GM18861 (cell line): Measurements from ENCODE around the gene BMP6.

Experiments used
- ATAC-seq: cut with Tn5 transposase; IDR thresholded peaks from one replicate; pipeline ENCODE4 v1.9.1; 2021; ENCODE audit not compliant: unreplicated experiment

The BMP6 gene

DNA sequence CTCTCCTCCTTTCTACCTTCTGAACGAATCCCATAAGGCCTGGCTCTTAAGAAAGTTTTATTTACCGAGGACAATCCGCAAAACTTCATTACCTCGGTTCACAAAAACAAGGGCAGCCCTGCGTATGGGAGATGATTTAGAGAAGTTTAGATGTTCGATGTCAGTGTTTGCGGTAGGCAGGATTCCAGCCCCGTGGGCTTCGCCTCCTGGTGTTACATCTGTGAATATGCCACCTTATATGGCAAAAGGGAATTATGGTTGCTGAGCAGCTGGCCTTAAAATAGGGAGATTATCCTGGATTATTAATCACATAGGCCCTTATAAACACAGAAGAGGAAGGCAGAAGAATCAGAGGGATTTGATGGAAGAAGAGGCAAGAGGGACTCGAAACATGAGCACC lies 21.1 kb downstream of the BMP6 start:
- no peak for ATAC-seq

DNA sequence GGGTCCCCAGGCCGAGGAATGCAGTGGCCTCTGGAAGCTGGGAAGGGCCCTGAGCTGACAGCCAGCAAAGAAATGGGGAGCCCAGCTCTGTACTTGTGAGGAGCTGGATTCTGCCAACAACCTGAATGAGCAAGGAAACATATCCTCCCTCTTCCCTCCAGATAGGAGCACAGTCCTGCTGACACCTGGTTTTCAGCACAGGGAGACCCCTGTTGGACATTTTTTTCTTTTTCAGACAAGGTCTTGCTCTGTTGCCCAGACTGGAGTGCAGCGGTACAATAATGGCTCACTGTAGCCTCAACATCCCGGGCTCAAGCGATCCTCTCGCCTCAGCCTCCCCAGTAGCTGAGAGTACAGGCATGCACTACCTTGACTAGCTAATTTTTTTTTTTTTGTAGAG lies 21.5 kb downstream of the BMP6 start:
- no peak for ATAC-seq

DNA sequence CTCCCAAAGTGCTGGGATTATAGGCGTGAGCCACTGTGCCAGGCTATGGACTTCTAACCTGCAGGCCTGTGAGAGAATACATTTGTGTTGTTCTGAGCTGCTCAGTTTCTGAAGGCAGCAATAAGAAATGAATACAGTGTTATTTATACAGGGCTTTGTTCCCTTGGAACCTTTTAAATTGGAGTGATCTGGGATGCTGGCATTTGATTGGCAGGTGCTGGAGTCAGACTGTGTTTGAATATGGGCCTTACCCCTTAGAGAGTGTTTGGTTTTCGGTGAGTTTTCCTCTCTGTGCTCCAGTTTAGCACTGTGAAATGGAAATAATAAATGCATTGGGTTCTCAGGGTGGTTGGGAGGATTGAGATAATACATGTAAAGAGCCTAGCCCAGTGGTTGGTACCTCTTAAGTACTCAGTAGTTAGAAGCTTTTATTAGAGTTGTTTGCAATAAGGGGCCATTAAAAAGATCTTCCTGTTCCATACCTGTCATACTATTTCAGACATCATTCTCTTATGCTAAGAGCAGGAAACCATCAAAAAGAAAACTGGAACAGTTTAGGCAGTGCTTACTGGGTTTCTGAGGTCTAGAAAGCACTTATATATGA lies 22.1 kb downstream of the BMP6 start:
- no peak for ATAC-seq

DNA sequence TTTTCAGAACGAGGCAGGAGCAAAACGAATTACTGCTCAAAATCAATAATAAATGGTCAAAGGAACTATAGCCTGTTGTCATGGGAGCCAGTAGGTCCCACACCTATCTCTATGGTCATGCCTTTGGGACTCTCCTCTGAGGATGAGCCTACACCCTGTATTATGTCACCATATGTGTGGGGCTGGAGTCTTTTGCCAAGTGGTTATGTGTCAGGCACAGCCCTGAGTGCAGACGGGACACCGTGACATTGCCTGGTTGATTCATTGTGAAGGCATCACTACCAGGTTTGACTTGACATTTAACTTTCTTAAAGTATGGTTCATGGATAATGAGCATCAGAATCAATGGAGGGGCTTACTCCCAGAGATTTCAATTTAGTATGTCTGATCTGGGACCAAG lies 23.6 kb downstream of the BMP6 start:
- no peak for ATAC-seq

DNA sequence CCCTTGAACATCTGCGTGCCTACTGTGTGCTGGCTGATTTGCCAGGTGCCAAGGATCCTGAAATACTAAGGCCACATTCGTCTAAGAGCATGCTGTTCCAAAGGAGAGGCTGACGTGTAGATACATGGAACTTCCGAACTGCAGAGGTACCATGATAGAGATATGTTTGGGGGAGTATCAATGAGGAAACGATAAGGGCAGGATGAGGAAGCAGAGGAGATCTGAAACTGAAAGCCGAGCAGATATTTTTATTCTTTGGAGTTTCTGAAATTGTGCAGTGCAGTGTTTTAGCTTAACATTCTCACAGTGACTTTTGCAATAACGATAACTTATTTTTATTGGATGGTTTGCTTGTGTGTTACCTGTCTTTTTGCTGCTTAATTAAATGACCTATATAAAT lies 24.3 kb downstream of the BMP6 start:
- ATAC-seq = no peak

DNA sequence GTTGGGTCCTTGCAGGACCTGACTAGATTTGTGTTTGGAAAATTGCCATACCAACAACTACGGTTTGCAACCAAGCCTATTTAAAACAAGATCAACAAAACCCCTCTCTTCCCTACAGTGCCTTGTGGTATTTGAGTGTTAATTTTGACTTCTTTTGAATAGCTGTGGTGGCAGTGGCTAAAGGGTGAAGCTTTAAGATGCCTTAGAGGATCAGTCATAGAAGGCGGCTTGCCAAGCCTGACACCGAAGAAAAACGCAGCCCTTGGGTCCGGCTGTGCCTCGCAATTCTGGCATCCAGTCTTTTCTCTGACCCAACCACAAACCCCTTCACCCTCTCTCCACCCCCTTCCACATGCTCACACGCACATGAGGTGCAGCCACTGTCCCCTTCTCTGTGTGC lies 32.6 kb downstream of the BMP6 start:
- ATAC-seq = no peak

DNA sequence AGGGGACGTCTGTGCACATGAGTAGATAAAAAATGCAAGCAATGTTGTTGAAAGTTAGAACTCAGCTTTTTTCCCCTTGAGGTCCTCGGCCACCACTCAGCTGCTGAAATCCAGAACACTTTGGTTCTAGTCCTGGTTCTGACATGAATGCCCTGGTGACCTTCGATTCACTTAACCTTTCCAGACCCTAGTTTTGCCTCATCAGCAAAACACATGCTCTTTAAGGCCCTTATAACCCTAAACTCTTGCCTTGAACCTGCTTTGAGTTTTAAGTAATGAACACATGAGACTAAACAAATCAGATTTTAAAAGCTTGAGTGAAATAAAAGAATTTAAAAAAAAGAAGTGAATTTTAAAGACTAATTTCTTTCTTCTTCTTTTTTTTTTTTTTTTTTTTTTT lies 33.4 kb downstream of the BMP6 start:
- ATAC-seq = no peak

DNA sequence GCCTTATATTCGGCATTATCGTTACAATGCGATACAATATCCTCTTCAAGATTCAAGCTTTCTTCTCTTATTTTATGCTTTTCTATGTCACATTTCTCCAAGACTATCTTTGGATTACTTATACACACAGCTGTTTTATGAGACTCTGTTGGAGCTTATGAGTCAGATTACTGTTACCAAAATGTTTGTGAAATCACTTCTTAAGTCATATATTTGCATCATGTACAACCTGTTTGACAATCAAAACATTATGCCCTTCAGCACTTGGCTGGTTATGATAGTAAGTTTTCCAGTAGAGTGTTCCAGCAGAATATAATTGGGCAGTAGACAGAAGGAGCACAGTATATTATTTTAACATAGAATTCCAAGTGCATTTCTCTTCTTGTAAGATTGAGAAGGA lies 35.2 kb downstream of the BMP6 start:
- no peak for ATAC-seq

DNA sequence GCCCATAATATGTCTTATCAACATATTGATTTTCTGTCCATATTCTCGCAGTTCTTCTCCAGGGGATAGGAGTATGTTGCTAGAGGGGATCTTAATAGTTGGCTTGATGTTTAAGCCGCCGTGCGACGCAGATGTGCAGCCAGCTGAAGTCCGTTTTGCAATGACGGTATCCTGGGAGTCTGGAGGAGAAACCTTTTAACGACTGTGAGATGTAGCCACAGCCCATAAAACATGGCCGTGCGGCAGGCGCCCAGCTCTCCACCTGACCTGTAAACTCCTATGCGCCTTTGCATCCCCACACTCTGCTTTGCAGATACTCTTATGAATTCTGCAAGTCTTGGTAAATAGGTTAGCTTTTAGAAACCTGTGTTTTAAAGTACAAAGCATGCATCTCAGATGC lies 36.9 kb downstream of the BMP6 start:
- ATAC-seq = no peak

DNA sequence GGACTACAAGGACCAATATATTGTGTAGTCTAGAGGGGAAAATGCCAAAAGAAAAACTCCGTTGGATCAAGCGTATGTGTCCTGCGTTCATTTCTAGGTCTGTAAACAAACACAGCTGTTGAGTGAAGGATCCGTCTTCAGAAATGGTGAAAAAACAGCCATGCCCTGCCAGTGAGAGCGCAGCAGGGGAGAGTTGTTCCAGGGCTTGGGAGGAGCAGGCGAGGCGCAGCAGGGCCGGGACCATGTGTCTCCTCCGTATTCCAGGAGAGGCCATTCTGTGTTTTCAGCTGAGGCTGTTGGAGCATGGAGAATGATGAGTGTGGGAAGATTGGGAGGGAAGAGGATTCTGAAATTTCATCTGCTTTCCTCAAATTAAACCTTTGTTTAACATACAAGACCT lies 38.0 kb downstream of the BMP6 start:
- no peak for ATAC-seq

DNA sequence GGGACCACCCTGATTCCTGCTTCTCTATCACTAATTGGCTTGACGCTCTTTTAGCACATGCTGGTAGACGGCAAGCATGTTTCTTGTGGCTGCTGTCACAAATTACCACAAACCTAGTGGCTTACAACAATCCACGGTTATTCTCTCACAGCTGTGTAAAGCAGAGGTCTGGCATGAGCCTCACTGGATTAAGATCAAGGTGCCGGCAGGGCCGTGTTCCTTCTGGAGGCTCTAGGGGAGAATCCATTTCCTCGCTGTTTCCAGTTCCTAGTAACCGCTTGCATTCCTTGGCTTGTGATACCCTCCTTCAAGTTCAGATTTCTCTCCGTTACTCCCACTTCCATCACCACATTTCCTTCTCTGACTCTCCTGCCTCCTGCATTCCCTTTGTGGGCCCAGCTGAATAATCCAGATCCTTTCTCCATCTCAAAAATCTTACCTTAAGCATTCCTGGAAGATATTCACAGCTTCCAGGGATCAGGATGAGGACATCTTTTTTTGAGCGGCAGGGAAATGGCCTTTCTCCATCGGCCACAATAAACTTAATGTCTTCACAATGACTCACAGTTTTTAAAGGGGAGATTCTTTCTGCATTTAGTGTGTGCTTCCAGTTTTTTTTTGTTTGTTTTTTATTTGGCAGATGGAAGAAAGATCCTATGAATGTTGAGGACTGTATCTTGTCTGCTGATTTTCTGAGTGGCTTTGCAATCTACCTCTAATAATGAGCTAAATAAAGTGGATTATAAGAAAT lies 39.9 kb downstream of the BMP6 start:
- no peak for ATAC-seq

DNA sequence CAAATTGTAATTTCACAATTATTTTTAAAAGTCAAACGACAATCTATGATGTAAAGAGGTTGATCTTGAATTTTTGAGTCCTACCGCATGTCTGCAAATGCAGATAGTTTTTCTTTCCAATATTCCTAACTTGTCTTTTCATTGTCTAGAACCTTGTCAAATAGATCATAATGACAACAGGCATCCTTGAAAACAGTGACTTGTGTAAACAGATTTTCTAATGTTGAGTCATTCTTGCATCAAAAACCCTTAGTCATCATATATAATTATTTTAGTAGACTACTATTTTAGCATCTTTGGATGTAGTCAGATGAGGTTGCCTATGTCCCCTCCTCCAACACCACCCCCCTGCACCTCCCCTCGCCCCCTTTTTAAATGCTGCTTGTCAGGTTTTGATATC lies 43.8 kb downstream of the BMP6 start:
- ATAC-seq = no peak

DNA sequence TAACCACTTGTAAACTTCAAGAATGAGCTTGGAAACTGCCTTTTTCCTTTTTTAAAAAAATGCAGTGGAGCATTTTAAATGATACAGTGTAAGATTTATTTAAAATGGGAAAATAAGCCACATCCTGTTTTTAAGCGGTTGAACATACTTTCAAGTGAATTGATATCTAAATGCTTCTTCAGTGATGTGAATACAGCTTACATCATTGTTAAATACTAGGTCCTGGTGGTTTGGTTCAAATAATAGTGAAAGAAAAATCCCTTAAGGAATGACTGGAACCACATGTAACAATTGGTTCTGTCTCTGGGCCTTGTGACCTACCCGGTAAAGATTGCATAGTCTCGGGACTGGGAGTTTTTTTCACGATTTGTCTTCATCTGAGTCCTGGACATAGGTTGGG lies 44.2 kb downstream of the BMP6 start:
- no peak for ATAC-seq

DNA sequence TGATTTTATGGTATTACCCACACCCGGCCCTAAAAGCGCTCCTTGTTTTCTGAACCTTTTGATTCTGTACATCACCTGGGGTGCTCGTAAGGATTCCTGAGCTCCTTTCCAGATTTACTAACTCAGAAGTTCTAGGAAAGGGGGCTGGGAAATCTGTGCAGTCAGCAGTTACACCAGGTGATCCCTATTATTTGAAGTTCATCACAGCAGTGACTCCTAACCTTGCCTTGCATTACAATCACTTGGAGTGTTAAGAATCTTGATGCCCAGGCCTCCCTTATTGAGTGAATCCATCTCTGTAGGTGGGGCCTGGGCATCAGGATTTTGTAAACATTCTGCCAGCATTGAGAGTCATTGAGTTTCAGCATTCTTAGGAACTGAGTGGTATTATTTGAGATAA lies 44.7 kb downstream of the BMP6 start:
- no peak for ATAC-seq

DNA sequence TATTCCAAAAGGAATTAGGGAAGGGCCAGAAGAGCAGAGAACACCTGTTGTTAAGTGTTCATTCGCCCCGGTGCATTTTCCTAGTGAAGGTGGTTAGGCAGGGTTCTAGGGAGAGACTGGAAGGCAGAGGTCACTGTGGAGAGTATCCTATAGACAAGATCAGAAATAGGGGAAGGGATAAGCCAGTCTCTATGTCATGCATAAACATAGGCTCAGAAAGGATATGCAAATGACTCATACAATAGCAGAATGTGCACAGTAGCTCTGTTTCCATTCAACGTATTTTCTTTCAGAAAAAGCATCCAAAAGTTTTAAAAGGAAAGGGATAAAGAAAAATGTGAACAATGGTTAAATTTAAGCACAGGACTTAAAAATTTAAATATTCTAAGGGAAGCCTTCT lies 47.4 kb downstream of the BMP6 start:
- no peak for ATAC-seq

DNA sequence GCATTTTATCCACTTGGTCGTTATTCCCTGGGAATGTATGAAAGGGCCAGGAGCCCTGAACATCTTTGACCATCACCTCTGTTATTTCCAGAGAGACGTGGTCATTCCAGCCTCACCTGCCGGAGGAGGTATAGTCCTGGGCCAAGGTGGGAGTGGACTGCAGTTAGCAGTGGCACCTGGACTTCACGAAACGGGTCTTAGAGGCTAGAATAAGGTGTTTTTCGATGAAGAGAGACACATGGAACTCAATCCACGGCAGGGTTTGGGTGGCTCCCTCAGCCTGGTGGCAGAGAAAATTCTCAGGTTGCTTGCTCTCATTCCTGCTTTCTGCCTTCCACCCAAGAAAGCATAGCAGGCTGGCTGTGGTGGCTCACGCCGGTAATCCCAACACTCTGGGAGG lies 48.0 kb downstream of the BMP6 start:
- no peak for ATAC-seq

DNA sequence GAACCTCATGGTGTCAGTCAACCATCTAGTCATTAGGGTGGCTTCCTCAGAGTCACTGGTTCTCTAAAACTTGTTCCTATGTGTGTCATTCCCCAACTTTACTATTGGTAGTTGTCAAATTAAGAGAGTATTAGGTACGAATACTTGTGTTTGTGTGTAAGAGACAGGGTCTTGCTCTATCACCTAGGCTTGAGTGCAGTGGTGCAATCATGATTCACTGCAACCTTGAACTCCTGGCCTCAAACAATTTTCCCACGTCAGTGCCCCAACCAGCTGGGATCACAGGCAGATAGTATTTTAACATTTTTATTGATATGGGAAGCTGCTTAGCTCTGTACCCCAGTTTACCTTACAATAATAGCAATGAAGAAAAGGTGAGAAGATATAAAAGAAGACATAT lies 50.6 kb downstream of the BMP6 start:
- ATAC-seq = no peak

DNA sequence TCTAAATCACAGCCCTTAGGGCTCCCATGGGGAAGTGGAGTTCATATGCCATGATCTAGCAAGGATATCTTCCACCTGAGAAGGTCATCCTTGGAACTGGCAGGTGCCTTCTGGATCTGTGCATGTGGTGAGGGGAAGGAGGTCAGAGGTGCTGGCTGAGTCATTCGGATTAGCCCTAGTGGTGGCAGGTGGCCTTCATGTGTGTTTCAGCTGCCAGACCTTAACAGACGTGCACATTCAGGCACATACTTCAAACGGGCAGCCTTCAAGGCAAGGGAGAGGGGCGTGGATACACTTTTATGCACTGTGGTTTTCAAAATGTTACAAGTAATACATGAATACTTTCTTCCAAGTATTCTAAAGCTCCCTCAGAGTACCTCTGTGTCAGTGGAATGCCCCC lies 51.2 kb downstream of the BMP6 start:
- no peak for ATAC-seq

DNA sequence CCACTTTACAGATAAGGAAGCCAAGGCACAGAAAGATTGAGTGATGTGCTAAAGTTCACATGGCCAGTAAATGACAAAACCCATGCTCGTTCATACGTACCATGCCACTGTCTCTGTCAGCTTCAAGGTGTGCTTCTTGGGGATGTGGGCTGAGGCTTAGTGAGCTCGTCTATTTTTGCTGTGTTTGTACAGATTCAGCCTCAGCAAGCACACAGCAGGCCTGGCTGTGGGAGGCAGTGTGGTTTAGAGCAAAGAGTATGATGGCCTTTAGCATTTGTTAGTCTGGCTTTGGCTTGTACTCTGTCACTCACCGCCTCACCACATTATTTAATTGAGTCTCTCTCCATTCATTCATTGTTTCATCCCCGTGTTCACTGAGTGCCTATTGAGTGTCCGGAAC lies 55.3 kb downstream of the BMP6 start:
- ATAC-seq = no peak

DNA sequence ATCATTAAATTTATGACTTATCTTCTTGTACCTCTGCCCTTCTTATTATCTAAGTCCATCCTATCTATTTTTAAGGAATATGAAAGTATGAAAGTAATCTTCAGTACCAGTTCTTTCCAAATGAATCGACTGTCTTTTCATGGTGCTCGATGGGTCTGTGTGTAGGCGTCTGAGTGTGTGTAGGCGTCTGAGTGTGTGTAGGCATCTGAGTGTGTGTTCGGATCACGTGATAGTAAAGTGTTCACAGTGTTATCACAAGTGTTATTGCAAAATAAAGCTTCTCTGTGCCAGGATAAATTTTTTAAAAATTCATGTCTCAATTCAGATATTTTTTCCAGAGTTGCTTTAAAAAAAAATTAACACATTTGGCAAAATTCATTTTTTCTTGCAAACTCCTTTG lies 58.3 kb downstream of the BMP6 start:
- ATAC-seq = no peak

DNA sequence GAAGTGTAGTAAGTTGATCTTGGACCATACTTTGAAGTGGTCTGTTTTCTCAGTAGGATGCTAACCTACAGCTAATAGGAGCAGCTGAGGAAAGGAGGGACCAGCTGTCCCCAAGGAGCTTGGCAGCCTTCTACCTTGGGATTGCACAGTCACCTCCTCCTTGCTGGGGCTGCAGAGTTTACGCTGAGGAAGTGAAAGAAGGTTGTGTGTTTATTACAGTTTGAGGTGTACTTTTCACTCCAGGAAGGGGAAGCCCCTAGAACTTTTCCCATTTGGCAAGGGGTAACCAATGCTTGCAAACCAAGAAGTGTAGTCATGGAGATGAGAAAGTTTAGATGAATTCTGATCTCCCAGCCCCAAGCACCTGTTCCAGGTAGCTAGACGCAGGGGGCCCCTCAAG lies 58.8 kb downstream of the BMP6 start:
- no peak for ATAC-seq

DNA sequence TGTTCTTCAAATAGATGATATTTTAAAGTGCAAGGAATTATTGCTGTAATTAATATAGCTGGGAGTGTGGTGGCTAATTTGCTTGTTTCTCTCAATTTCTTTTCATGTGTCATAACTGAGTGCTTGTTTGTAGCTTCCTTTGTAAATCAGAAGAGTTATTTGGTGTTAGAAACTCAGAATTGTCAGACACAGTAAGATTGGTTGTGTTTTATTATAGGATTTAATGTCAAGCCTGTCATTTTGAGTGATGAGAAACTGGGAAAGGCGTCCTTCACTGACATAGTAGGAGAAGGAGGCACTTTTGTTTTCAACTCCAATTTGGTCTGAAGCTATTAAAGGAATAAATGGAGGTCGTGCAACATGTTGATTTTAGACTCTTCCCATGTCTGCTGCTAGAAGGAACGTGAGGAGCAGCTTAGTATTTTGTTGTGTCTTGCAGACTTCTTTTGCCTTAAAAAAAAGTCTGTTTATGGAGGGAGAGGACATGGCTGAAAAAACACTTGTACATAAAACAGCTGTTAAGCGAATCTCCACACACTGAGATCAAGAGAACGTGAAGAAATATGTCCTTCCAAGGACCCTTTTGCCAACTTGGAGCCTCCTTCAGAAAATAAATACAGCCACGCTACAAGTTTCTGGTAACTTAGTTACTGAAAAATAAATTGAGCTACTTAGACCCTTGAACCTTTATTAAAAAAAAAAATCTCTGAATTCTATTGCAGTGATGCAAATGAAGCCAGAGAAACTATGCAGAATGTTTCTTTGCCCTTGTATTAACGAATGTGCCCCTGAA lies 59.5 kb downstream of the BMP6 start:
- ATAC-seq = no peak
